ENCODE data around the gene SGSH.

Gene SGSH

GRCh38 chr17:80187515-80187941 lies 32.6 kb downstream of the SGSH start:
- H3K27ac ChIP-seq (ENCODE audit: low read depth in 2 of 2, low read length in 2 of 2), result peak overlapping the region in 1 of 2 donors; percentile 32

GRCh38 chr17:80187090-80187489 lies 33.0 kb downstream of the SGSH start:
- H3K27ac ChIP-seq (ENCODE audit: low read depth in 2 of 2, low read length in 2 of 2), result peak overlapping the region in 1 of 2 donors; percentile 32
- peaks cover 0 to 3% of the 10 kb centered on the region in 2 donors for H3K4me1 ChIP-seq (ENCODE audit: control insufficient read depth in 2 of 2, insufficient read depth in 2 of 2, low read length in 2 of 2)
- H3K27me3 ChIP-seq (ENCODE audit: control insufficient read depth in 2 of 2, insufficient read depth in 2 of 2, low read length in 2 of 2), result peaks cover 0 to 1% of the 10 kb centered on the region in 2 donors
- no peaks in the 10 kb centered on the region for H3K36me3 ChIP-seq (ENCODE audit: control insufficient read depth in 2 of 2, insufficient read depth in 2 of 2, low read length in 2 of 2)
- no peaks in the 10 kb centered on the region for H3K9me3 ChIP-seq (ENCODE audit: control insufficient read depth in 2 of 2, low read length in 2 of 2)
- H3K9ac ChIP-seq (ENCODE audit: low read depth in 1 of 2, low read length in 2 of 2), result peak overlapping the region; percentile 23 to 24
- peak overlapping the region; percentile 46 to 53 for H3K4me3 ChIP-seq (ENCODE audit: low read length in 2 of 2)

More at GRCh38 chr17:80187515-80187941, 32.6 kb downstream of the SGSH start:
- peaks cover 0 to 3% of the 10 kb centered on the region in 2 donors for H3K4me1 ChIP-seq (ENCODE audit: control insufficient read depth in 2 of 2, insufficient read depth in 2 of 2, low read length in 2 of 2)
- peaks cover 0 to 1% of the 10 kb centered on the region in 2 donors for H3K27me3 ChIP-seq (ENCODE audit: control insufficient read depth in 2 of 2, insufficient read depth in 2 of 2, low read length in 2 of 2)
- no peaks in the 10 kb centered on the region for H3K9me3 ChIP-seq (ENCODE audit: control insufficient read depth in 2 of 2, low read length in 2 of 2)
- H3K9ac ChIP-seq (ENCODE audit: low read depth in 1 of 2, low read length in 2 of 2), result peak overlapping the region in 1 of 2 donors; percentile 23
- peak overlapping the region; percentile 46 to 53 for H3K4me3 ChIP-seq (ENCODE audit: low read length in 2 of 2)
- H3K36me3 ChIP-seq (ENCODE audit: control insufficient read depth in 2 of 2, insufficient read depth in 2 of 2, low read length in 2 of 2), result no peaks in the 10 kb centered on the region

- Histone ChIP-seq H3K27ac (ENCODE audit: low read depth in 2 of 2, low read length in 2 of 2) (no peak overlapping the region), H3K4me3 (ENCODE audit: low read length in 2 of 2) (no peak overlapping the region), H3K27me3 (ENCODE audit: control insufficient read depth in 2 of 2, insufficient read depth in 2 of 2, low read length in 2 of 2) (no peaks in the 10 kb centered on the region), H3K9me3 (ENCODE audit: control insufficient read depth in 2 of 2, low read length in 2 of 2) (no peaks in the 10 kb centered on the region), H3K9ac (ENCODE audit: low read depth in 1 of 2, low read length in 2 of 2) (no peak overlapping the region), H3K4me1 (ENCODE audit: control insufficient read depth in 2 of 2, insufficient read depth in 2 of 2, low read length in 2 of 2) (peaks cover 0 to 3% of the 10 kb centered on the region in 2 donors), H3K36me3 (ENCODE audit: control insufficient read depth in 2 of 2, insufficient read depth in 2 of 2, low read length in 2 of 2) (no peaks in the 10 kb centered on the region)
These were observed 34.2 kb downstream of the SGSH start for GRCh38 chr17:80185968-80186367.

- H3K9ac ChIP-seq (ENCODE audit: low read depth in 1 of 2, low read length in 2 of 2), result no peak overlapping the region
- no peaks in the 10 kb centered on the region for H3K36me3 ChIP-seq (ENCODE audit: control insufficient read depth in 2 of 2, insufficient read depth in 2 of 2, low read length in 2 of 2)
- peaks cover 0 to 2% of the 10 kb centered on the region in 2 donors for H3K27me3 ChIP-seq (ENCODE audit: control insufficient read depth in 2 of 2, insufficient read depth in 2 of 2, low read length in 2 of 2)
- H3K9me3 ChIP-seq (ENCODE audit: control insufficient read depth in 2 of 2, low read length in 2 of 2), result no peaks in the 10 kb centered on the region
- H3K4me1 ChIP-seq (ENCODE audit: control insufficient read depth in 2 of 2, insufficient read depth in 2 of 2, low read length in 2 of 2), result peaks cover 0 to 3% of the 10 kb centered on the region in 2 donors
- H3K4me3 ChIP-seq (ENCODE audit: low read length in 2 of 2), result no peak overlapping the region
- H3K27ac ChIP-seq (ENCODE audit: low read depth in 2 of 2, low read length in 2 of 2), result no peak overlapping the region
These were observed 35.8 kb downstream of the SGSH start for GRCh38 chr17:80184423-80184714.

- H3K9ac ChIP-seq (ENCODE audit: low read depth in 1 of 2, low read length in 2 of 2), result no peak overlapping the region
- H3K27me3 ChIP-seq (ENCODE audit: control insufficient read depth in 2 of 2, insufficient read depth in 2 of 2, low read length in 2 of 2), result peaks cover 0 to 2% of the 10 kb centered on the region in 2 donors
- no peak overlapping the region for H3K4me3 ChIP-seq (ENCODE audit: low read length in 2 of 2)
- no peaks in the 10 kb centered on the region for H3K9me3 ChIP-seq (ENCODE audit: control insufficient read depth in 2 of 2, low read length in 2 of 2)
- peaks cover 0 to 3% of the 10 kb centered on the region in 2 donors for H3K4me1 ChIP-seq (ENCODE audit: control insufficient read depth in 2 of 2, insufficient read depth in 2 of 2, low read length in 2 of 2)
- H3K27ac ChIP-seq (ENCODE audit: low read depth in 2 of 2, low read length in 2 of 2), result no peak overlapping the region
- H3K36me3 ChIP-seq (ENCODE audit: control insufficient read depth in 2 of 2, insufficient read depth in 2 of 2, low read length in 2 of 2), result no peaks in the 10 kb centered on the region
These were observed 36.3 kb downstream of the SGSH start for GRCh38 chr17:80183581-80184422.

- Histone ChIP-seq H3K27me3 (ENCODE audit: control insufficient read depth in 2 of 2, insufficient read depth in 2 of 2, low read length in 2 of 2) (peaks cover 0 to 2% of the 10 kb centered on the region in 2 donors), H3K4me3 (ENCODE audit: low read length in 2 of 2) (no peak overlapping the region), H3K27ac (ENCODE audit: low read depth in 2 of 2, low read length in 2 of 2) (no peak overlapping the region), H3K4me1 (ENCODE audit: control insufficient read depth in 2 of 2, insufficient read depth in 2 of 2, low read length in 2 of 2) (peaks cover 0 to 7% of the 10 kb centered on the region in 2 donors), H3K9me3 (ENCODE audit: control insufficient read depth in 2 of 2, low read length in 2 of 2) (no peaks in the 10 kb centered on the region), H3K9ac (ENCODE audit: low read depth in 1 of 2, low read length in 2 of 2) (no peak overlapping the region), H3K36me3 (ENCODE audit: control insufficient read depth in 2 of 2, insufficient read depth in 2 of 2, low read length in 2 of 2) (no peaks in the 10 kb centered on the region)
These were observed 37.3 kb downstream of the SGSH start for GRCh38 chr17:80182845-80183223.

GRCh38 chr17:80182118-80182844 lies 37.9 kb downstream of the SGSH start:
- Histone ChIP-seq H3K36me3 (ENCODE audit: control insufficient read depth in 2 of 2, insufficient read depth in 2 of 2, low read length in 2 of 2) (no peaks in the 10 kb centered on the region), H3K4me1 (ENCODE audit: control insufficient read depth in 2 of 2, insufficient read depth in 2 of 2, low read length in 2 of 2) (peaks cover 0 to 5% of the 10 kb centered on the region in 2 donors), H3K9ac (ENCODE audit: low read depth in 1 of 2, low read length in 2 of 2) (no peak overlapping the region), H3K27me3 (ENCODE audit: control insufficient read depth in 2 of 2, insufficient read depth in 2 of 2, low read length in 2 of 2) (peaks cover 0 to 2% of the 10 kb centered on the region in 2 donors), H3K27ac (ENCODE audit: low read depth in 2 of 2, low read length in 2 of 2) (no peak overlapping the region), H3K9me3 (ENCODE audit: control insufficient read depth in 2 of 2, low read length in 2 of 2) (no peaks in the 10 kb centered on the region), H3K4me3 (ENCODE audit: low read length in 2 of 2) (no peak overlapping the region)

GRCh38 chr17:80181431-80181830 lies 38.7 kb downstream of the SGSH start:
- H3K27me3 ChIP-seq (ENCODE audit: control insufficient read depth in 2 of 2, insufficient read depth in 2 of 2, low read length in 2 of 2), result peaks cover 0 to 2% of the 10 kb centered on the region in 2 donors
- no peaks in the 10 kb centered on the region for H3K9me3 ChIP-seq (ENCODE audit: control insufficient read depth in 2 of 2, low read length in 2 of 2)
- no peak overlapping the region for H3K27ac ChIP-seq (ENCODE audit: low read depth in 2 of 2, low read length in 2 of 2)
- H3K4me1 ChIP-seq (ENCODE audit: control insufficient read depth in 2 of 2, insufficient read depth in 2 of 2, low read length in 2 of 2), result peaks cover 0 to 5% of the 10 kb centered on the region in 2 donors
- H3K36me3 ChIP-seq (ENCODE audit: control insufficient read depth in 2 of 2, insufficient read depth in 2 of 2, low read length in 2 of 2), result no peaks in the 10 kb centered on the region
- H3K4me3 ChIP-seq (ENCODE audit: low read length in 2 of 2), result no peak overlapping the region
- H3K9ac ChIP-seq (ENCODE audit: low read depth in 1 of 2, low read length in 2 of 2), result no peak overlapping the region

- Histone ChIP-seq H3K36me3 (ENCODE audit: control insufficient read depth in 2 of 2, insufficient read depth in 2 of 2, low read length in 2 of 2) (no peaks in the 10 kb centered on the region), H3K27ac (ENCODE audit: low read depth in 2 of 2, low read length in 2 of 2) (no peak overlapping the region), H3K9ac (ENCODE audit: low read depth in 1 of 2, low read length in 2 of 2) (no peak overlapping the region), H3K4me3 (ENCODE audit: low read length in 2 of 2) (no peak overlapping the region), H3K9me3 (ENCODE audit: control insufficient read depth in 2 of 2, low read length in 2 of 2) (no peaks in the 10 kb centered on the region), H3K27me3 (ENCODE audit: control insufficient read depth in 2 of 2, insufficient read depth in 2 of 2, low read length in 2 of 2) (peaks cover 0 to 2% of the 10 kb centered on the region in 2 donors), H3K4me1 (ENCODE audit: control insufficient read depth in 2 of 2, insufficient read depth in 2 of 2, low read length in 2 of 2) (peaks cover 0 to 5% of the 10 kb centered on the region in 2 donors)
These were observed 39.9 kb downstream of the SGSH start for GRCh38 chr17:80180192-80180591.

- Histone ChIP-seq H3K9ac (ENCODE audit: low read depth in 1 of 2, low read length in 2 of 2) (no peak overlapping the region), H3K36me3 (ENCODE audit: control insufficient read depth in 2 of 2, insufficient read depth in 2 of 2, low read length in 2 of 2) (no peaks in the 10 kb centered on the region), H3K9me3 (ENCODE audit: control insufficient read depth in 2 of 2, low read length in 2 of 2) (no peaks in the 10 kb centered on the region), H3K4me1 (ENCODE audit: control insufficient read depth in 2 of 2, insufficient read depth in 2 of 2, low read length in 2 of 2) (peaks cover 0 to 5% of the 10 kb centered on the region in 2 donors), H3K4me3 (ENCODE audit: low read length in 2 of 2) (peak overlapping the region; percentile 26 to 34), H3K27ac (ENCODE audit: low read depth in 2 of 2, low read length in 2 of 2) (no peak overlapping the region), H3K27me3 (ENCODE audit: control insufficient read depth in 2 of 2, insufficient read depth in 2 of 2, low read length in 2 of 2) (peaks cover 0 to 2% of the 10 kb centered on the region in 2 donors)
These were observed 42.0 kb downstream of the SGSH start for GRCh38 chr17:80177986-80178595.

Measured in mucosa of rectum (tissue), 2 donors.